ENCODE data around the gene VPS41. TPM values are rescaled to one million over a fixed set of nuclear protein-coding genes. Genes with fewer than 3 reads are reported as not detected.

Gene VPS41
- polyA plus RNA-seq, 3 donors: 70.1 to 90.3 (median 75.3) TPM

- no peak for DNase-seq (ENCODE audit: extremely low read depth in 1 of 11, low read depth in 9 of 11, low spot score in 4 of 11)
Observed at GRCh38 chr7:38831259-38831996, 77.6 kb downstream of the VPS41 start.

- DNase-seq (ENCODE audit: extremely low read depth in 1 of 11, low read depth in 9 of 11, low spot score in 4 of 11): no peak
Observed at GRCh38 chr7:38830826-38831225, 78.2 kb downstream of the VPS41 start.

- DNase-seq (ENCODE audit: extremely low read depth in 1 of 11, low read depth in 9 of 11, low spot score in 4 of 11): no peak
Observed at GRCh38 chr7:38829488-38830165, 79.4 kb downstream of the VPS41 start.

- no peak for DNase-seq (ENCODE audit: extremely low read depth in 1 of 11, low read depth in 9 of 11, low spot score in 4 of 11)
Observed at GRCh38 chr7:38828026-38828425, 81.0 kb downstream of the VPS41 start.

GRCh38 chr7:38825721-38826440, 83.1 kb downstream of the VPS41 start:
- DNase-seq (ENCODE audit: extremely low read depth in 1 of 11, low read depth in 9 of 11, low spot score in 4 of 11): no peak

GRCh38 chr7:38824948-38825347, 84.0 kb downstream of the VPS41 start:
- DNase-seq (ENCODE audit: extremely low read depth in 1 of 11, low read depth in 9 of 11, low spot score in 4 of 11): no peak

GRCh38 chr7:38822549-38822948, 86.4 kb downstream of the VPS41 start:
- DNase-seq (ENCODE audit: extremely low read depth in 1 of 11, low read depth in 9 of 11, low spot score in 4 of 11): no peak

GRCh38 chr7:38820571-38820970, 88.4 kb downstream of the VPS41 start:
- DNase-seq (ENCODE audit: extremely low read depth in 1 of 11, low read depth in 9 of 11, low spot score in 4 of 11): no peak

GRCh38 chr7:38819463-38819862, 89.5 kb downstream of the VPS41 start:
- DNase-seq (ENCODE audit: extremely low read depth in 1 of 11, low read depth in 9 of 11, low spot score in 4 of 11): no peak

GRCh38 chr7:38817526-38817925, 91.5 kb downstream of the VPS41 start:
- peak in 7 of 11 donors; percentile 4 to 27 (median 18) for DNase-seq (ENCODE audit: extremely low read depth in 1 of 11, low read depth in 9 of 11, low spot score in 4 of 11)

GRCh38 chr7:38813768-38814167, 95.2 kb downstream of the VPS41 start:
- DNase-seq (ENCODE audit: extremely low read depth in 1 of 11, low read depth in 9 of 11, low spot score in 4 of 11): no peak

GRCh38 chr7:38806912-38807311, 102.1 kb downstream of the VPS41 start:
- no peak for DNase-seq (ENCODE audit: extremely low read depth in 1 of 11, low read depth in 9 of 11, low spot score in 4 of 11)

GRCh38 chr7:38801786-38802185, 107.2 kb downstream of the VPS41 start:
- no peak for DNase-seq (ENCODE audit: extremely low read depth in 1 of 11, low read depth in 9 of 11, low spot score in 4 of 11)

GRCh38 chr7:38798552-38799267, 110.3 kb downstream of the VPS41 start:
- DNase-seq (ENCODE audit: extremely low read depth in 1 of 11, low read depth in 9 of 11, low spot score in 4 of 11): no peak

- peak; percentile 26 to 69 (median 45) for DNase-seq (ENCODE audit: extremely low read depth in 1 of 11, low read depth in 9 of 11, low spot score in 4 of 11)
Observed at GRCh38 chr7:38796626-38797501, 112.1 kb downstream of the VPS41 start.

- no peak for DNase-seq (ENCODE audit: extremely low read depth in 1 of 11, low read depth in 9 of 11, low spot score in 4 of 11)
Observed at GRCh38 chr7:38795593-38795992, 113.4 kb downstream of the VPS41 start.

GRCh38 chr7:38781991-38782390, 127.0 kb downstream of the VPS41 start:
- DNase-seq (ENCODE audit: extremely low read depth in 1 of 11, low read depth in 9 of 11, low spot score in 4 of 11): no peak

GRCh38 chr7:38777609-38778008, 131.4 kb downstream of the VPS41 start:
- no peak for DNase-seq (ENCODE audit: extremely low read depth in 1 of 11, low read depth in 9 of 11, low spot score in 4 of 11)

Measured in renal cortex interstitium (tissue), 11 donors.